ENCODE results near the gene TRIO. TPM values are rescaled to one million over a fixed set of nuclear protein-coding genes. Genes with fewer than 3 reads are reported as not detected.
A peak's percentile ranks its signal among the peaks of the same experiment; 100 is the strongest.

TRIO gene
- total and polyA plus RNA-seq, 2 of the 8 experiments (the other 6 are each of a cell fraction or from before 2014, with no cell fraction given) = 35.1 to 69.1 TPM

GRCh38 chr5:14457476-14457875 lies 314.3 kb downstream of the TRIO start:
- Histone ChIP-seq H4K20me1 (replicated peaks in 1 of 2; ENCODE audit: control insufficient read depth in 1 of 2, insufficient read depth in 2 of 2, low read length in 2 of 2) (no peaks in the 10 kb centered on the region), H3K79me2 (ENCODE audit: control insufficient read depth in 1 of 2, insufficient read depth in 2 of 2, low read length in 2 of 2) (no peaks in the 10 kb centered on the region), H3K14ac (ENCODE audit: insufficient read length) (no peak overlapping the region), H3K9ac (replicated peaks in 1 of 4; ENCODE audit: extremely low read depth in 1 of 4, low read depth in 3 of 4, low read length in 3 of 4) (0 out of 7 replicates have a peak overlapping the region, but pooled peaks of 1 of the 4 experiments have one; percentile 22), H3K23ac (ENCODE audit: insufficient read length) (no peak overlapping the region), H2BK15ac (ENCODE audit: low read length) (no peak overlapping the region), H3K27ac (ENCODE audit: low read depth, low read length) (no peak overlapping the region), H3K27me3 (replicated peaks in 1 of 4; ENCODE audit: control insufficient read depth in 3 of 4, extremely low read depth in 1 of 4, insufficient read depth in 3 of 4, low read length in 3 of 4) (no peaks in the 10 kb centered on the region), H2BK5ac (ENCODE audit: low read depth, low read length) (no peak overlapping the region), H2AFZ (ENCODE audit: low read length) (no peak overlapping the region), H4K91ac (replicated peaks; ENCODE audit: insufficient read length, low read length) (no peak overlapping the region), H3K79me1 (ENCODE audit: low read depth, low read length) (peaks cover 3% of the 10 kb centered on the region; the same call in 1 of the 2 replicates), H2BK20ac (ENCODE audit: low read length) (no peak overlapping the region), H4K5ac (ENCODE audit: insufficient read length, low read depth, low read length) (no peak overlapping the region), H3K18ac (ENCODE audit: extremely low read depth, low read length) (no peak overlapping the region), H3K4me2 (ENCODE audit: insufficient read depth in 1 of 2, low read depth in 2 of 2, low read length in 2 of 2) (no peak overlapping the region), H2BK12ac (ENCODE audit: low read depth, low read length) (no peak overlapping the region), H2AK5ac (ENCODE audit: low read depth, low read length) (no peak overlapping the region), H3K4me1 (replicated peaks in 1 of 4; ENCODE audit: control insufficient read depth in 3 of 4, insufficient read depth in 4 of 4, low read length in 3 of 4) (peaks cover 0 to 4% (median under 1%) of the 10 kb centered on the region in 4 experiments; a peak in 3 of 7 replicates), H3K9me3 (ENCODE audit: insufficient read depth in 2 of 2, low read depth in 1 of 2, low read length in 1 of 2) (peaks cover 3 to 17% of the 10 kb centered on the region in 2 experiments; a peak in 1 of 4 replicates), H2BK120ac (replicated peaks; ENCODE audit: low read depth, low read length) (no peak overlapping the region), H3K56ac (replicated peaks; ENCODE audit: insufficient read length, low read depth, low read length) (no peak overlapping the region), H4K8ac (ENCODE audit: extremely low read depth, insufficient read depth, low read length) (no peak overlapping the region), H3K23me2 (ENCODE audit: low read depth, low read length) (no peaks in the 10 kb centered on the region), H3K4ac (replicated peaks; ENCODE audit: insufficient read length, low read depth, low read length) (no peak overlapping the region), H3K36me3 (ENCODE audit: control insufficient read depth in 2 of 4, insufficient read depth in 4 of 4, low read length in 3 of 4) (peaks cover 2 to 26% (median 8%) of the 10 kb centered on the region in 4 experiments; a peak in 5 of 8 replicates), H3K4me3 (ENCODE audit: extremely low read depth in 1 of 4, insufficient read depth in 2 of 4, low read depth in 3 of 4, low read length in 4 of 4) (no peak overlapping the region)
- no peak for FAIRE-seq
- WGBS, 2 experiments (ENCODE audit: extremely low coverage in 1 of 2, insufficient coverage in 1 of 2, insufficient read length in 1 of 2, insufficient replicate concordance in 2 of 2, low coverage in 1 of 2, low lambda C conversion rate in 2 of 2, missing lambda C conversion rate in 1 of 2) = 90% methylated on average over 7 of the region's 7 CpGs; no CpG with 5 or more reads in 1 of the 2 experiments
- CTCF ChIA-PET (ENCODE audit: partially characterized antibody) = interaction anchor here (1.0 kb wide), 1 partner anchor 12 kb away, joined by 4 read pairs; no protein-coding TSS in a partner anchor
- DNase-seq (ENCODE audit: low read depth in 1 of 2, low spot score in 2 of 2) = no peak
- POLR2A ChIA-PET (ENCODE audit: partially characterized antibody) = interaction anchor here (0.6 kb wide), 1 partner anchor 251 kb away, joined by 3 read pairs; no protein-coding TSS in a partner anchor
- no peak for TF ChIP-seq SIX5 (IDR thresholded peaks at IDR 0.05; ENCODE audit: low read depth, low read length)
- TF ChIP-seq TAF7 (optimal IDR thresholded peaks at IDR 0.05; ENCODE audit: borderline replicate concordance, low read depth, low read length) = no peak
- no peak for TF ChIP-seq ZNF274 (IDR thresholded peaks at IDR 0.05; ENCODE audit: borderline replicate concordance, extremely low read depth, low read length)
- TF ChIP-seq EZH2 (IDR thresholded peaks at IDR 0.05; ENCODE audit: low read depth, low read length, severe bottlenecking) = no peak
- no peak for TF ChIP-seq SP4 (IDR thresholded peaks at IDR 0.05; ENCODE audit: low read length)
- no peak for TF ChIP-seq SIN3A (conservative IDR thresholded peaks at IDR 0.05 in 1 of 2, IDR thresholded peaks at IDR 0.05 in 1 of 2; ENCODE audit: low read depth in 1 of 2, low read length in 2 of 2)
- no peak for TF ChIP-seq SIRT6 (IDR thresholded peaks at IDR 0.05; ENCODE audit: low read length)
- TF ChIP-seq TBP (IDR thresholded peaks at IDR 0.05; ENCODE audit: low read depth, low read length) = no peak
- no peak for TF ChIP-seq KDM4A (IDR thresholded peaks at IDR 0.05; ENCODE audit: low read depth, low read length, severe bottlenecking)
- no peak for TF ChIP-seq SP1 (IDR thresholded peaks at IDR 0.05; ENCODE audit: low read depth, low read length)
- no peak for TF ChIP-seq SRF (IDR thresholded peaks at IDR 0.05; ENCODE audit: low read depth, low read length)
- no peak for TF ChIP-seq SUZ12 (IDR thresholded peaks at IDR 0.05; ENCODE audit: low read length)
- no peak for TF ChIP-seq CTBP2 (IDR thresholded peaks at IDR 0.05; ENCODE audit: borderline replicate concordance, insufficient read depth, insufficient read length, low read length)
- no peak for TF ChIP-seq JUN (IDR thresholded peaks at IDR 0.05; ENCODE audit: low read depth, low read length)
- TF ChIP-seq NRF1 (IDR thresholded peaks at IDR 0.05; ENCODE audit: low read depth, low read length) = no peak
